SK-N-SH treated with all-trans-retinoic acid at 6 μM for 48 hours (cell line): ENCODE measurements around the gene PYGM.
A peak's percentile ranks its signal among the peaks of the same experiment; 100 is the strongest.

Experiments
- ATAC-seq: fragments of 200-7000 bp; cut with Tn5 transposase; 3 replicates; pipeline ENCODE4 v1.9.1; 2020; ENCODE audit warnings: mild to moderate bottlenecking, moderate library complexity
- ARNTL ChIP-seq: fragments of 450-650 bp; formaldehyde crosslinking; IDR thresholded peaks from 2 replicates; pipeline ENCODE4 v1.5.0; 2020; ENCODE audit warnings: low read depth, mild to moderate bottlenecking, moderate library complexity, borderline replicate concordance
- CREB5 ChIP-seq: fragments of 250-450 bp; sonication (Bioruptor Pico); IDR thresholded peaks from 2 replicates; pipeline ENCODE4 v1.5.1; 2020; ENCODE audit warnings: low read depth, mild to moderate bottlenecking, moderate library complexity
- CSDC2 ChIP-seq: fragments of 250-450 bp; sonication (Bioruptor Pico); IDR thresholded peaks from 2 replicates; pipeline ENCODE4 v1.5.0; 2020; ENCODE audit warnings: mild to moderate bottlenecking, moderate library complexity
- CSRNP3 ChIP-seq: fragments of 250-450 bp; sonication (Bioruptor Pico); IDR thresholded peaks from 2 replicates; pipeline ENCODE4 v1.5.1; 2021; ENCODE audit warnings: mild to moderate bottlenecking, moderate library complexity
- ESRRG ChIP-seq: fragments of 250-450 bp; sonication (Bioruptor Pico); IDR thresholded peaks from 2 replicates; pipeline ENCODE4 v1.6.1; 2021; ENCODE audit warnings: mild to moderate bottlenecking
- ISL1 ChIP-seq: fragments of 250-450 bp; sonication (Bioruptor Pico); IDR thresholded peaks from 2 replicates; pipeline ENCODE4 v2.1.2; 2022; ENCODE audit warnings: mild to moderate bottlenecking, moderate library complexity
- OSR1 ChIP-seq: fragments of 250-450 bp; sonication (Bioruptor Pico); IDR thresholded peaks from 2 replicates; pipeline ENCODE4 v1.8.0; 2022; ENCODE audit warnings: moderate library complexity, mild to moderate bottlenecking, inconsistent platforms
- POU6F1 ChIP-seq: fragments of 250-450 bp; sonication (Bioruptor Pico); IDR thresholded peaks from 2 replicates; pipeline ENCODE4 v1.8.0; 2021; ENCODE audit warnings: low read depth, mild to moderate bottlenecking, moderate library complexity, borderline replicate concordance
- PPARA ChIP-seq: fragments of 250-450 bp; sonication (Bioruptor Pico); IDR thresholded peaks from 2 replicates; pipeline ENCODE4 v1.5.0; 2020; ENCODE audit warnings: mild to moderate bottlenecking, borderline replicate concordance
- RARB ChIP-seq: fragments of 250-450 bp; sonication (Bioruptor Pico); IDR thresholded peaks from 2 replicates; pipeline ENCODE4 v1.8.0; 2021; ENCODE audit warnings: mild to moderate bottlenecking, moderate library complexity
- SNAI2 ChIP-seq: fragments of 250-450 bp; sonication (Bioruptor Pico); IDR thresholded peaks from 2 replicates; pipeline ENCODE4 v1.5.0; 2020; ENCODE audit warnings: mild to moderate bottlenecking, moderate library complexity
- TCF4 ChIP-seq: fragments of 250-450 bp; sonication (Bioruptor Pico); IDR thresholded peaks from 2 replicates; pipeline ENCODE4 v1.8.0; 2021; ENCODE audit warnings: mild to moderate bottlenecking, moderate library complexity, borderline replicate concordance
- TOX ChIP-seq: fragments of 250-450 bp; sonication (Bioruptor Pico); IDR thresholded peaks from 2 replicates; pipeline ENCODE4 v1.8.0; 2021; ENCODE audit warnings: mild to moderate bottlenecking, moderate library complexity, borderline replicate concordance
- TSHZ2 ChIP-seq: fragments of 250-450 bp; sonication (Bioruptor Pico); IDR thresholded peaks from 2 replicates; pipeline ENCODE4 v1.5.0; 2020; ENCODE audit warnings: mild to moderate bottlenecking, moderate library complexity
- ZC3H10 ChIP-seq: fragments of 250-450 bp; sonication (Bioruptor Pico); IDR thresholded peaks from 2 replicates; pipeline ENCODE4 v1.5.1; 2021; ENCODE audit warnings: mild to moderate bottlenecking, moderate library complexity
- ZFP3 ChIP-seq: fragments of 250-450 bp; sonication (Bioruptor Pico); IDR thresholded peaks from 2 replicates; pipeline ENCODE4 v1.5.0; 2020; ENCODE audit warnings: mild to moderate bottlenecking, moderate library complexity
- ZFP30 ChIP-seq: fragments of 450-650 bp; formaldehyde crosslinking; IDR thresholded peaks from 2 replicates; pipeline ENCODE4 v1.5.0; 2022; ENCODE audit warnings: mild to moderate bottlenecking, moderate library complexity
- ZNF565 ChIP-seq: fragments of 450-650 bp; formaldehyde crosslinking; conservative IDR thresholded peaks from 2 replicates; pipeline ENCODE4 v1.5.0; 2020; ENCODE audit warnings: low read depth, mild to moderate bottlenecking, moderate library complexity
- ZNF70 ChIP-seq: fragments of 450-650 bp; formaldehyde crosslinking; IDR thresholded peaks from 2 replicates; pipeline ENCODE4 v1.5.0; 2020; ENCODE audit warnings: mild to moderate bottlenecking, moderate library complexity
- TF ChIP-seq, protein P1 (sequence below): fragments of 250-450 bp; sonication (Bioruptor Pico); IDR thresholded peaks from 2 replicates; pipeline ENCODE4 v1.8.0; 2020; ENCODE audit warnings: mild to moderate bottlenecking, moderate library complexity, borderline replicate concordance

PYGM gene

GRCh38 chr11:64788321-64789215 lies 28.8 kb upstream of the PYGM start:
- no peak for TF ChIP-seq CSDC2
- TF ChIP-seq, protein P1, sequence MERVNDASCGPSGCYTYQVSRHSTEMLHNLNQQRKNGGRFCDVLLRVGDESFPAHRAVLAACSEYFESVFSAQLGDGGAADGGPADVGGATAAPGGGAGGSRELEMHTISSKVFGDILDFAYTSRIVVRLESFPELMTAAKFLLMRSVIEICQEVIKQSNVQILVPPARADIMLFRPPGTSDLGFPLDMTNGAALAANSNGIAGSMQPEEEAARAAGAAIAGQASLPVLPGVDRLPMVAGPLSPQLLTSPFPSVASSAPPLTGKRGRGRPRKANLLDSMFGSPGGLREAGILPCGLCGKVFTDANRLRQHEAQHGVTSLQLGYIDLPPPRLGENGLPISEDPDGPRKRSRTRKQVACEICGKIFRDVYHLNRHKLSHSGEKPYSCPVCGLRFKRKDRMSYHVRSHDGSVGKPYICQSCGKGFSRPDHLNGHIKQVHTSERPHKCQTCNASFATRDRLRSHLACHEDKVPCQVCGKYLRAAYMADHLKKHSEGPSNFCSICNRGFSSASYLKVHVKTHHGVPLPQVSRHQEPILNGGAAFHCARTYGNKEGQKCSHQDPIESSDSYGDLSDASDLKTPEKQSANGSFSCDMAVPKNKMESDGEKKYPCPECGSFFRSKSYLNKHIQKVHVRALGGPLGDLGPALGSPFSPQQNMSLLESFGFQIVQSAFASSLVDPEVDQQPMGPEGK (CRISPR knock-in tag) = no peak

GRCh38 chr11:64787526-64788320 lies 27.9 kb upstream of the PYGM start:
- ATAC-seq = peak; percentile 86
- TF ChIP-seq ESRRG (CRISPR knock-in tag) = no peak
- TF ChIP-seq SNAI2 (CRISPR knock-in tag) = no peak
- TF ChIP-seq, all 23 proteins: peak for 0

More at GRCh38 chr11:64788321-64789215, 28.8 kb upstream of the PYGM start:
- ATAC-seq = no peak

GRCh38 chr11:64786308-64786707 lies 26.5 kb upstream of the PYGM start:
- ATAC-seq = no peak
- TF ChIP-seq ZC3H10 (CRISPR knock-in tag) (no peak), ZNF565 (no peak), ZFP30 (CRISPR knock-in tag) (no peak), POU6F1 (CRISPR knock-in tag) (no peak), CSRNP3 (CRISPR knock-in tag) (no peak), TCF4 (CRISPR knock-in tag) (no peak), ARNTL (CRISPR knock-in tag) (no peak), CSDC2 (no peak), ZNF70 (CRISPR knock-in tag) (no peak), TOX (CRISPR knock-in tag) (no peak), RARB (CRISPR knock-in tag) (no peak), ZFP3 (no peak)
- TF ChIP-seq, all 23 proteins: peak for 0

DNA sequence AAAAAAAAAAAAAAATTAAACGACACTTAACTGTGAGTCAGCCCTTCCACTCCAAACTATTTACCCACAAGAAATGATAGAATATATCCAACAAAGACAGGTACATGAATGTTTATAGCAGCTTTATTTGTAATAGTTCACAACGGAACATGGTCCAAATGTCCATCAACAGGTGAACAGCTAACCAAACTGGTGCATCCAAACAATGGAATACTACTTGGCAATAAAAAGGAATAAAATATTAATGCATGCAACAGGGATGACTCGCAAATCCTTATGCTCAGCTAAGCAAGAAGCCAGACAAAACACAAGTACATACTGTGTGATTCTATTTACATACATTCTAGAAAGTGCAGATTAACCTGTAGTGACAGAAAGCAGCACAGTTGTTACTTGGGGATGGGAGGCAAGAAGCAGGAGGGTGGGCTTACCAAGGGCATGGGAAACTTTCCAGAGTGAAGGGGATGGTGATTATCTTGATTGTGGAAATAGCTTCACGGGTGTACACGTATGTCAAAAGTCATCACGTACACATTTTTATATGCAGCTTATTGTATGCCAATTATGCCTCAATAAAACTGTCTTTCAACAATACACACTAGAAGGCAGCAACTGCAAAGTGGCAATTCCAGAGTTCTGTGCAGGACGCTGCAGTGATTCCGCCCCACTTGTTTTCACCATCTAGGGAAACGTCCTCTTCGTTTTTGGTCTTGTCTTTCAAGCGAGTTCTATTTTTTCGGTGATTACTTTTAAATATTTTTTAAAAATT lies 25.2 kb upstream of the PYGM start:
- TF ChIP-seq SNAI2 (CRISPR knock-in tag) (no peak), ISL1 (CRISPR knock-in tag) (no peak), TSHZ2 (CRISPR knock-in tag) (no peak), PPARA (no peak), ZNF70 (CRISPR knock-in tag) (no peak), TCF4 (CRISPR knock-in tag) (no peak), ZFP30 (CRISPR knock-in tag) (no peak), OSR1 (no peak), CREB5 (CRISPR knock-in tag) (no peak), ZC3H10 (CRISPR knock-in tag) (no peak), ZNF565 (no peak), POU6F1 (CRISPR knock-in tag) (no peak)
- ATAC-seq = no peak
